ENCODE results near the gene GPR161. TPM values are rescaled to one million over a fixed set of nuclear protein-coding genes. Genes with fewer than 3 reads are reported as not detected.

GPR161 gene
- total and polyA plus RNA-seq, 2 of the 13 experiments (the other 11 are each of a cell fraction or from before 2014, with no cell fraction given), result 0.13 to 0.35 TPM

DNA sequence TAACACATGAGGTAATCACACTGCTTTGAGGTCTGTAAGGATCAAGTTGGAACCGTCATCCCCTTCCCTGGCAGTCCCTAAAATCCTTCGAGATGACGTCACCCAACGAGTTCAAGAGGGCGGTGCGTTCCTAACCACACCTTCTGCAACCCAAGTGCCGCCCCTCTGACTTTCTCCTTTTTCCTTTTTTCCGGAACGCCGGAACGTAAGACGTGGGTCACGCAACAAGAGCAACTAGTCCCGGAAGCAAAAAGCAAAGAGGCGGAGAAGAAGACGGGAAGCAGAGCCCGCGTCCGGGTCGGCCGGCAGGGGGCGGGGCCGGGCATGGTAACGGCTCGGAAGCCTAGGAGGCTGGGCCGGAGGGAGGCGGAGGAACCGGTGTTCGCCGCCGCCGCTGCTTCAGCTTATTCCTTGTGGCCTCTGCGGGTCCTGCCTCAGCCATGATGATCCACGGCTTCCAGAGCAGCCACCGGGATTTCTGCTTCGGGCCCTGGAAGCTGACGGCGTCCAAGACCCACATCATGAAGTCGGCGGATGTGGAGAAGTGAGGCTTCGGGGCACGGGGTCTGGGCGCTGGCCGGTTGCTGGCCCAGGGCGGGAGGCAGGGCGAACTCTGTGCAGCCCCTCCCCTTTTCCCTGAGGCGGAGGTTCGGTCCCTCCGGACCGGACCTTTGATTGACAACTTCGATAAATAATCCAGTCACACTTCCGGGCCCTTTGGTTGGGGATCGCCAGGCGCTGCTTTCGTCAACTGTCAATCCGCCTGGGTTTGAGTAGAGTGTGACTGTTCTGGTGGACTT, 42.1 kb upstream of the GPR161 start, which contains the start of gene TIPRL (continued):
- TF ChIP-seq, protein P1, sequence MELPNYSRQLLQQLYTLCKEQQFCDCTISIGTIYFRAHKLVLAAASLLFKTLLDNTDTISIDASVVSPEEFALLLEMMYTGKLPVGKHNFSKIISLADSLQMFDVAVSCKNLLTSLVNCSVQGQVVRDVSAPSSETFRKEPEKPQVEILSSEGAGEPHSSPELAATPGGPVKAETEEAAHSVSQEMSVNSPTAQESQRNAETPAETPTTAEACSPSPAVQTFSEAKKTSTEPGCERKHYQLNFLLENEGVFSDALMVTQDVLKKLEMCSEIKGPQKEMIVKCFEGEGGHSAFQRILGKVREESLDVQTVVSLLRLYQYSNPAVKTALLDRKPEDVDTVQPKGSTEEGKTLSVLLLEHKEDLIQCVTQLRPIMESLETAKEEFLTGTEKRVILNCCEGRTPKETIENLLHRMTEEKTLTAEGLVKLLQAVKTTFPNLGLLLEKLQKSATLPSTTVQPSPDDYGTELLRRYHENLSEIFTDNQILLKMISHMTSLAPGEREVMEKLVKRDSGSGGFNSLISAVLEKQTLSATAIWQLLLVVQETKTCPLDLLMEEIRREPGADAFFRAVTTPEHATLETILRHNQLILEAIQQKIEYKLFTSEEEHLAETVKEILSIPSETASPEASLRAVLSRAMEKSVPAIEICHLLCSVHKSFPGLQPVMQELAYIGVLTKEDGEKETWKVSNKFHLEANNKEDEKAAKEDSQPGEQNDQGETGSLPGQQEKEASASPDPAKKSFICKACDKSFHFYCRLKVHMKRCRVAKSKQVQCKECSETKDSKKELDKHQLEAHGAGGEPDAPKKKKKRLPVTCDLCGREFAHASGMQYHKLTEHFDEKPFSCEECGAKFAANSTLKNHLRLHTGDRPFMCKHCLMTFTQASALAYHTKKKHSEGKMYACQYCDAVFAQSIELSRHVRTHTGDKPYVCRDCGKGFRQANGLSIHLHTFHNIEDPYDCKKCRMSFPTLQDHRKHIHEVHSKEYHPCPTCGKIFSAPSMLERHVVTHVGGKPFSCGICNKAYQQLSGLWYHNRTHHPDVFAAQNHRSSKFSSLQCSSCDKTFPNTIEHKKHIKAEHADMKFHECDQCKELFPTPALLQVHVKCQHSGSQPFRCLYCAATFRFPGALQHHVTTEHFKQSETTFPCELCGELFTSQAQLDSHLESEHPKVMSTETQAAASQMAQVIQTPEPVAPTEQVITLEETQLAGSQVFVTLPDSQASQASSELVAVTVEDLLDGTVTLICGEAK (IDR thresholded peaks at IDR 0.05), result peak; percentile 30
- TF ChIP-seq, protein P1 (CRISPR knock-in tag; IDR thresholded peaks at IDR 0.05), result peak; percentile 70; the same call in 1 of the 2 replicates
- TF ChIP-seq ZFP36 (IDR thresholded peaks at IDR 0.05; ENCODE audit: borderline replicate concordance, low read depth, low read length, partially characterized antibody) (no peak), ATRX (CRISPR knock-in tag; IDR thresholded peaks at IDR 0.05; ENCODE audit: borderline replicate concordance) (no peak), CENPT (CRISPR knock-in tag; IDR thresholded peaks at IDR 0.05; ENCODE audit: low read depth) (no peak), SKI (IDR thresholded peaks at IDR 0.05; ENCODE audit: partially characterized antibody) (no peak), ZBTB38 (CRISPR knock-in tag; IDR thresholded peaks at IDR 0.05) (0 out of 2 replicates have a peak, but pooled peaks have one; percentile 42), PHF8 (CRISPR knock-in tag; IDR thresholded peaks at IDR 0.05) (peak; percentile 87; the same call in 1 of the 2 replicates), HIVEP1 (CRISPR knock-in tag; IDR thresholded peaks at IDR 0.05) (no peak), BCLAF1 (IDR thresholded peaks at IDR 0.05) (no peak)
- TF ChIP-seq, protein P2, sequence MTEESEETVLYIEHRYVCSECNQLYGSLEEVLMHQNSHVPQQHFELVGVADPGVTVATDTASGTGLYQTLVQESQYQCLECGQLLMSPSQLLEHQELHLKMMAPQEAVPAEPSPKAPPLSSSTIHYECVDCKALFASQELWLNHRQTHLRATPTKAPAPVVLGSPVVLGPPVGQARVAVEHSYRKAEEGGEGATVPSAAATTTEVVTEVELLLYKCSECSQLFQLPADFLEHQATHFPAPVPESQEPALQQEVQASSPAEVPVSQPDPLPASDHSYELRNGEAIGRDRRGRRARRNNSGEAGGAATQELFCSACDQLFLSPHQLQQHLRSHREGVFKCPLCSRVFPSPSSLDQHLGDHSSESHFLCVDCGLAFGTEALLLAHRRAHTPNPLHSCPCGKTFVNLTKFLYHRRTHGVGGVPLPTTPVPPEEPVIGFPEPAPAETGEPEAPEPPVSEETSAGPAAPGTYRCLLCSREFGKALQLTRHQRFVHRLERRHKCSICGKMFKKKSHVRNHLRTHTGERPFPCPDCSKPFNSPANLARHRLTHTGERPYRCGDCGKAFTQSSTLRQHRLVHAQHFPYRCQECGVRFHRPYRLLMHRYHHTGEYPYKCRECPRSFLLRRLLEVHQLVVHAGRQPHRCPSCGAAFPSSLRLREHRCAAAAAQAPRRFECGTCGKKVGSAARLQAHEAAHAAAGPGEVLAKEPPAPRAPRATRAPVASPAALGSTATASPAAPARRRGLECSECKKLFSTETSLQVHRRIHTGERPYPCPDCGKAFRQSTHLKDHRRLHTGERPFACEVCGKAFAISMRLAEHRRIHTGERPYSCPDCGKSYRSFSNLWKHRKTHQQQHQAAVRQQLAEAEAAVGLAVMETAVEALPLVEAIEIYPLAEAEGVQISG (CRISPR knock-in tag; IDR thresholded peaks at IDR 0.05), result peak; percentile 82
- TF ChIP-seq, protein P3, sequence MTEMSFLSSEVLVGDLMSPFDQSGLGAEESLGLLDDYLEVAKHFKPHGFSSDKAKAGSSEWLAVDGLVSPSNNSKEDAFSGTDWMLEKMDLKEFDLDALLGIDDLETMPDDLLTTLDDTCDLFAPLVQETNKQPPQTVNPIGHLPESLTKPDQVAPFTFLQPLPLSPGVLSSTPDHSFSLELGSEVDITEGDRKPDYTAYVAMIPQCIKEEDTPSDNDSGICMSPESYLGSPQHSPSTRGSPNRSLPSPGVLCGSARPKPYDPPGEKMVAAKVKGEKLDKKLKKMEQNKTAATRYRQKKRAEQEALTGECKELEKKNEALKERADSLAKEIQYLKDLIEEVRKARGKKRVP (CRISPR knock-in tag; IDR thresholded peaks at IDR 0.05), result peak in 1 of 2 experiments; percentile 88; a peak in 2 of 4 replicates
